ENCODE measurements around the gene SLC18A2. TPM values are rescaled to one million over a fixed set of nuclear protein-coding genes. Genes with fewer than 3 reads are reported as not detected.

The SLC18A2 gene
- total and polyA plus RNA-seq, 2 experiments from 2014 or later, result 0.91 TPM; not detected in 1

- no peaks in the 10 kb centered on the region for H3K27me3 ChIP-seq (replicated peaks; ENCODE audit: insufficient read depth)
- peak; percentile 43 for DNase-seq
- no peaks in the 10 kb centered on the region for H3K36me3 ChIP-seq (ENCODE audit: low read depth)
- in situ Hi-C loops (cut with MboI), result no loop called here
- H3K4me2 ChIP-seq (ENCODE audit: unreplicated experiment), result no peak overlapping the region
- TF ChIP-seq EZH2phosphoT487 (IDR thresholded peaks at IDR 0.05; ENCODE audit: insufficient read depth, low read depth) (no peak), EZH2 (IDR thresholded peaks at IDR 0.05; ENCODE audit: insufficient read depth, poor library complexity, severe bottlenecking) (no peak)
- no peaks in the 10 kb centered on the region for H3K9me2 ChIP-seq (ENCODE audit: insufficient read depth)
- H3K9me3 ChIP-seq (ENCODE audit: low read depth), result no peaks in the 10 kb centered on the region
- H2AFZ ChIP-seq, result no peak overlapping the region
- no peak overlapping the region for H3K4me3 ChIP-seq
- no peaks in the 10 kb centered on the region for H3K79me2 ChIP-seq (ENCODE audit: insufficient read depth)
- 63 to 66% methylated on average over 3 of the region's 3 CpGs for WGBS, 2 experiments (ENCODE audit: low coverage in 1 of 2, low lambda C conversion rate in 2 of 2, missing lambda C conversion rate in 2 of 2)
- H4K20me1 ChIP-seq (ENCODE audit: insufficient read depth), result no peaks in the 10 kb centered on the region
- no peak overlapping the region for H3K9ac ChIP-seq
- H3K4me1 ChIP-seq (ENCODE audit: insufficient read depth), result peaks cover 7% of the 10 kb centered on the region; the same call in 1 of the 2 replicates
- no peak overlapping the region for H3K27ac ChIP-seq
- H3F3A ChIP-seq (ENCODE audit: insufficient read depth), result no peaks in the 10 kb centered on the region
Measured at GRCh38 chr10:117271427-117271826, 30.5 kb downstream of the SLC18A2 start.

GRCh38 chr10:117272195-117273076, 31.5 kb downstream of the SLC18A2 start:
- H3K4me1 ChIP-seq (ENCODE audit: insufficient read depth), result peaks cover 7% of the 10 kb centered on the region; the same call in 1 of the 2 replicates
- no peak overlapping the region for H3K27ac ChIP-seq
- H3K79me2 ChIP-seq (ENCODE audit: insufficient read depth), result no peaks in the 10 kb centered on the region
- in situ Hi-C loops (cut with MboI), result no loop called here
- no peak for DNase-seq
- 71 to 72% methylated on average over 13 of the region's 13 CpGs for WGBS, 2 experiments (ENCODE audit: low coverage in 1 of 2, low lambda C conversion rate in 2 of 2, missing lambda C conversion rate in 2 of 2)
- H3K4me2 ChIP-seq (ENCODE audit: unreplicated experiment), result no peak overlapping the region
- no peak for TF ChIP-seq EZH2phosphoT487 (IDR thresholded peaks at IDR 0.05; ENCODE audit: insufficient read depth, low read depth)
- no peak for TF ChIP-seq EZH2 (IDR thresholded peaks at IDR 0.05; ENCODE audit: insufficient read depth, poor library complexity, severe bottlenecking)
- H3K36me3 ChIP-seq (ENCODE audit: low read depth), result no peaks in the 10 kb centered on the region
- no peaks in the 10 kb centered on the region for H3K27me3 ChIP-seq (replicated peaks; ENCODE audit: insufficient read depth)
- no peak overlapping the region for H3K9ac ChIP-seq
- no peaks in the 10 kb centered on the region for H3K9me3 ChIP-seq (ENCODE audit: low read depth)
- H3K4me3 ChIP-seq, result no peak overlapping the region
- H2AFZ ChIP-seq, result no peak overlapping the region
- H3K9me2 ChIP-seq (ENCODE audit: insufficient read depth), result no peaks in the 10 kb centered on the region
- no peaks in the 10 kb centered on the region for H4K20me1 ChIP-seq (ENCODE audit: insufficient read depth)
- no peaks in the 10 kb centered on the region for H3F3A ChIP-seq (ENCODE audit: insufficient read depth)

- Histone ChIP-seq H3K9me3 (ENCODE audit: low read depth) (no peaks in the 10 kb centered on the region), H3K4me3 (no peak overlapping the region), H3K79me2 (ENCODE audit: insufficient read depth) (no peaks in the 10 kb centered on the region), H4K20me1 (ENCODE audit: insufficient read depth) (no peaks in the 10 kb centered on the region), H2AFZ (no peak overlapping the region), H3F3A (ENCODE audit: insufficient read depth) (no peaks in the 10 kb centered on the region), H3K9me2 (ENCODE audit: insufficient read depth) (no peaks in the 10 kb centered on the region; the same call in 1 of the 2 replicates), H3K9ac (no peak overlapping the region), H3K4me1 (ENCODE audit: insufficient read depth) (peaks cover 7% of the 10 kb centered on the region; the same call in 1 of the 2 replicates), H3K27me3 (replicated peaks; ENCODE audit: insufficient read depth) (no peaks in the 10 kb centered on the region), H3K36me3 (ENCODE audit: low read depth) (no peaks in the 10 kb centered on the region), H3K27ac (no peak overlapping the region), H3K4me2 (ENCODE audit: unreplicated experiment) (no peak overlapping the region)
- WGBS, 2 experiments (ENCODE audit: low coverage in 1 of 2, low lambda C conversion rate in 2 of 2, missing lambda C conversion rate in 2 of 2), result 99 to 100% methylated on average over 3 of the region's 3 CpGs
- in situ Hi-C loops (cut with MboI), result no loop called here
- DNase-seq, result no peak
- TF ChIP-seq EZH2phosphoT487 (IDR thresholded peaks at IDR 0.05; ENCODE audit: insufficient read depth, low read depth) (no peak), EZH2 (IDR thresholded peaks at IDR 0.05; ENCODE audit: insufficient read depth, poor library complexity, severe bottlenecking) (no peak)
Measured at GRCh38 chr10:117273980-117274379, 33.1 kb downstream of the SLC18A2 start.

DNA sequence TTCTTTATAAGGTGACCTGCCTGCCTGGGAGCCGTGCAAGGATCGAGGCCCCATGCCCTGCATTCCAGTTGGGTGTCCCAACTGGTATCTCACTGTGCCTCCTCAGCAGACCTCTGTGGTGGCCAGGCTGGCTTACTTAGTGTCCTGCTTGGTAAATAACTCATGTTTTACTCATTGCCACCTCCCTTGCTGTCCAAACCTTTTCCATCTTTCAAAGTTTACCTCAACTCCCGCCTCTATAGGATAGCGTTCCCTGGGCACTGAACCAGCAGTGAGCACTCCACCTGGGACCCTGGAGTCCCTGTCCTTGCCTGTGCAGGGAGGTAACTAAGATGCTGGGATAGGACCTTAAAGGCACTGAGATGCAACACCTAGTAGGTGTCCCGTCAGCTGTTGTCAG, 33.6 kb downstream of the SLC18A2 start:
- H3K4me2 ChIP-seq (ENCODE audit: unreplicated experiment), result no peak overlapping the region
- no peak overlapping the region for H2AFZ ChIP-seq
- no peaks in the 10 kb centered on the region; the same call in 1 of the 2 replicates for H3K9me2 ChIP-seq (ENCODE audit: insufficient read depth)
- H3F3A ChIP-seq (ENCODE audit: insufficient read depth), result no peaks in the 10 kb centered on the region
- H3K9ac ChIP-seq, result no peak overlapping the region
- no peaks in the 10 kb centered on the region for H4K20me1 ChIP-seq (ENCODE audit: insufficient read depth)
- no peak overlapping the region for H3K4me3 ChIP-seq
- H3K9me3 ChIP-seq (ENCODE audit: low read depth), result no peaks in the 10 kb centered on the region
- TF ChIP-seq EZH2 (IDR thresholded peaks at IDR 0.05; ENCODE audit: insufficient read depth, poor library complexity, severe bottlenecking) (no peak), EZH2phosphoT487 (IDR thresholded peaks at IDR 0.05; ENCODE audit: insufficient read depth, low read depth) (no peak)
- DNase-seq, result no peak
- peaks cover 7% of the 10 kb centered on the region; the same call in 1 of the 2 replicates for H3K4me1 ChIP-seq (ENCODE audit: insufficient read depth)
- H3K27ac ChIP-seq, result no peak overlapping the region
- H3K36me3 ChIP-seq (ENCODE audit: low read depth), result no peaks in the 10 kb centered on the region
- no peaks in the 10 kb centered on the region for H3K27me3 ChIP-seq (replicated peaks; ENCODE audit: insufficient read depth)
- H3K79me2 ChIP-seq (ENCODE audit: insufficient read depth), result no peaks in the 10 kb centered on the region
- in situ Hi-C loops (cut with MboI), result no loop called here
- 93 to 94% methylated on average over 5 of the region's 5 CpGs for WGBS, 2 experiments (ENCODE audit: low coverage in 1 of 2, low lambda C conversion rate in 2 of 2, missing lambda C conversion rate in 2 of 2)
